Activated CD4-positive, alpha-beta T cell treated with anti-CD3 and anti-CD28 coated beads, Interleukin-2, amount 50 U/mL, for 1 hour (primary cell): Measurements from ENCODE around the gene POLR1G.

Source experiments
- DNase-seq: peaks from one replicate; pipeline ENCODE4 v3.0.0-alpha.2; 2020

The POLR1G gene

GRCh38 chr19:45448887-45449299 lies 42.4 kb downstream of the POLR1G start:
- DNase-seq = no peak

DNA sequence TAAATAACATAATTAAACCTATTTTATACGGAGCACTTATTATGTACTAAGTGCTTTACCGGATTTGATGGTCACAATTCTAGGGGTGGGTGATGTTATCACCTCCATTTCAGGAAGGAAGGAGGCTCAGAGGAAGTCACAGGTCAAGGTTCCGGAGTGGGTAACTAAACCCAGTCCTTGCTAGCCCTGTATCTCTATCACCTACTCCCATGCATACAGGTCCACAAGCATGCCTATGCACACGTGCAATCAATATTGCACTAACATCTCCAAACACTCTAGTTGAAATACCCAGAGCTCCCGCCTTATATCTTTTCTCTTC lies 43.5 kb downstream of the POLR1G start:
- no peak for DNase-seq

DNA sequence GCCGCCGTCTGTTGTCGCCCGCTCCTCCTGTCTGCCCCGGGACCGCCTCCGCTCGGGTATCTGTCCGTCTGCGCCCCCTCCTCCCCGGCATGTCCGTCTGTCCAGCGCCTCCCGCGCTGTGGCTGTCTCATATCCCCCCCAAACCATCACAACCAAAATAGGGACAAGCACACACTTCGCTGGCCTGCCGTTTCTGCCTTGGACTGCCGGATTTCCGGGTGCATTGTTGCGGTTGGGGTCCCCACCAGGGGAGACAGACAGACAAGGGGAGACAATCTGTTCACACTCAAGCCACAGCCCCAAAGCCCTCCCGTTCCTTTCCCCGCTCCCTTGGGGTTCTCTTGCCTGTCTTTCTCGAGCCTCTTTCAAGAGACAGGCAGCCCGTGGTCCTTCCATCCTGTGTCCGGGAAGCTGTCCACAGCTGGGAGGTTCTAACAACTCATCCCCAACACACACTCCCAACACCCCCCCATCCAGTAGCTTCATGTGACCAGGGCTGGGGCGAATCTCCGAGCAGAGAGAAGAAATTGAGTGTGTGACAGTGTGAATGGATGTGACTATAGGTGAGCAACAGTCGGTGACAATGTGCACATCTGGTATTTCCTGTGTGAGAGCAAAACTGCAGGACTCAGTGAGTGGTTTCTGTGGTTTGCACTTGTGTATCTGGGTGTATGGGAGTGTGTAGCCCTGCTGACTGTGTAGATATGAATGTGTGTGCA lies 44.8 kb downstream of the POLR1G start:
- DNase-seq = peak; percentile 50

- DNase-seq = no peak
These were observed 45.5 kb downstream of the POLR1G start for GRCh38 chr19:45451850-45452387.

DNA sequence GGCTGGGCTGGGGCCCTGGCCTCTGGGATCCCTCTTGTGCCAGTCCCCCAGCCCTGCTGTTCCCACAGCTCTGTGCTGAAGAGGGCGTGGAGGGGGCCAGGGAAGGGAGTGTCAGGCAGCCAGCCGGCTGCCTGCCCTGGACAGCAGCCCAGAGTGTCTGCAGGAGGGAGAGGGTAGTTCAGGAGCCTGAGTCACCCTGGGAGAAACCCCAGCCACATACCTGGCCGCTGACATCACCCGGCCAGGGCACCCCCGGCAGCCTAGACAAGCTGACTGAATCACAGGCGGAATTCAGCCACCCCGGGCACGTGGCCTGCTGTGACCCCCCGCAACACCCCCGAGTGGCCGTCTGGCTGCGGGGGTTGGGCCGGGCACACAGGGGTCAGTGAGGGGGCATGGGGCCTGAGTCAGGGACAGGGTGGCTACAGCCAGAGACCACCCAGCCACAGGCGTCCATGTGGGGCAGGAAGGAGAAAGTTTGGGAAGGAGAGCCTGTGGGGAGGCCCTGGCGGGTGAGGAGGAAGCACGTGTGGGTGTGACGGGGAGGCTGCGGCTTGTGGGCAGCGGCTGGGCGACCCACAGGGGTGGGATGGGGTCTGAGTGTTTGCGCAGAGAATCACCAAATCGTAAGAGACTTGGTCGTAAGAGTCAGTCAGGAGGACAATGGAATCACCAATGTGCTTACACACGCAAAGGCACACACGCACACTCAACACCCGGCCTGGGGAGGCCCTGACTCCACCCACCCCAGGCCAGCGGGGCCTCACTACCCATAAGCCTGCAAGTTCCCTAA lies 49.5 kb downstream of the POLR1G start:
- DNase-seq = peak; percentile 60

GRCh38 chr19:45456500-45456815 lies 50.0 kb downstream of the POLR1G start:
- DNase-seq = no peak

DNA sequence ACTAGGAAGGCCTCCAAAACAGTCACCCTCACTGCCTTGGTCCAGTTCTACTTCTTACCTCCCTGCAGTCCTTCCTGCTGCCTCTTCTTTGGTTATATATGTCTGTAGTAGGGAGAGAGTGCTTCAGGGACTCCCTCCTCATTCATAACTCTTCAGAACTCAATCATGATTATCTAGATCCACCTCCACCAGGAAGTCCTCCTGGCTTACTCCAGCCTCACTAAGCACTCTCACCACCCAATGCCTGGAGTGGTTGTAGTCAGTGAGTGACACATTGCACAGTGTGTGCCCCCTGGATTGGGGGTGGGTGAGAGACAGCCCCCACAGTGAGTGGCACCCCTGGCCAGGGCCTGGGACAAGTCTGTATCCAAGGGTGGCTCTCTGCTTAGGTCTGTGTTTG lies 51.3 kb downstream of the POLR1G start:
- no peak for DNase-seq
